ENCODE data around the gene SENP7.
"Not testable (repeated sequence)": the region's sequence is repeated elsewhere in the genome, so short reads cannot be mapped to it uniquely, and the experiment has no call there.

Gene SENP7

DNA sequence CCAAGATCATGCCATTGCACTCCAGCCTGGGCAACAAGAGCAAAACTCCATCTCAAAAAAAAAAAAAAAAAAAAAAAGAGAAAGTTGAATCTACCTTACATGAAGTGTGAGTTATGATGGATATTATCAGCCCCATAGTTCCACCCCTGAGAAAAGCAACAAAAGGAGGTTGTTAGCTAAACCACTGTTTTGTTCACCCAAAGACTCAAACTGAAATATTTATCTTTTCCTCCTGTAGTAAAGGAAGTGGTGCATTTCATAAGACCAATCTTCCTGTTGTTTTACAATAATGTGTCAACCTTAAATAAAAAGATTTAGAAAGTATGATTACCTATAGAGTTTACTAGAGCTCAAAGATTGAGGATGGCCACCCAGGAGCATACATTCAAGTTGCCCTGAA, 29.9 kb upstream of the SENP7 start:
- no peaks in the 10 kb centered on the region for H3K36me3 ChIP-seq (ENCODE audit: control insufficient read depth in 1 of 2, insufficient read depth in 2 of 2, low read length in 2 of 2)
- no peak overlapping the region for H3K14ac ChIP-seq (ENCODE audit: low read length)
- no peak overlapping the region for H2BK5ac ChIP-seq (ENCODE audit: low read depth, low read length, poor library complexity)
- H3K79me2 ChIP-seq (ENCODE audit: control insufficient read depth, insufficient read depth, low read length, poor library complexity): no peaks in the 10 kb centered on the region
- no peaks in the 10 kb centered on the region for H3K27me3 ChIP-seq (ENCODE audit: insufficient read depth, low read length)
- no peak overlapping the region for H2BK120ac ChIP-seq (ENCODE audit: insufficient read depth, low read length, poor library complexity)
- no peak for DNase-seq
- no peak overlapping the region for H3K27ac ChIP-seq (ENCODE audit: low read depth, low read length)
- H2BK12ac ChIP-seq (ENCODE audit: low read length): no peak overlapping the region
- H3K4me1 ChIP-seq (ENCODE audit: control insufficient read depth in 1 of 2, insufficient read depth in 2 of 2, low read length in 2 of 2): no peaks in the 10 kb centered on the region
- no peak overlapping the region for H4K12ac ChIP-seq (ENCODE audit: low read depth, low read length)
- no peak overlapping the region for H3K4me3 ChIP-seq (ENCODE audit: low read depth, low read length)
- no peak overlapping the region for H2AFZ ChIP-seq (ENCODE audit: insufficient read depth, low read length, poor library complexity)
- no peak overlapping the region for H3K4me2 ChIP-seq (ENCODE audit: low read length)
- no peak overlapping the region for H4K8ac ChIP-seq (ENCODE audit: low read depth, low read length)
- H3K79me1 ChIP-seq (ENCODE audit: low read length): no peaks in the 10 kb centered on the region
- no peak overlapping the region for H3K4ac ChIP-seq (ENCODE audit: low read depth, low read length)
- H3K23ac ChIP-seq (ENCODE audit: low read length): no peak overlapping the region
- no peak overlapping the region for H4K91ac ChIP-seq (ENCODE audit: low read depth, low read length)
- no peak overlapping the region for H3K18ac ChIP-seq (ENCODE audit: low read length)
- no peak overlapping the region for H2AK5ac ChIP-seq (ENCODE audit: low read length)
- no peak overlapping the region for H3K9ac ChIP-seq (ENCODE audit: low read length)
- H3K9me3 ChIP-seq (ENCODE audit: insufficient read depth, low read depth, low read length): peaks cover 2% of the 10 kb centered on the region

DNA sequence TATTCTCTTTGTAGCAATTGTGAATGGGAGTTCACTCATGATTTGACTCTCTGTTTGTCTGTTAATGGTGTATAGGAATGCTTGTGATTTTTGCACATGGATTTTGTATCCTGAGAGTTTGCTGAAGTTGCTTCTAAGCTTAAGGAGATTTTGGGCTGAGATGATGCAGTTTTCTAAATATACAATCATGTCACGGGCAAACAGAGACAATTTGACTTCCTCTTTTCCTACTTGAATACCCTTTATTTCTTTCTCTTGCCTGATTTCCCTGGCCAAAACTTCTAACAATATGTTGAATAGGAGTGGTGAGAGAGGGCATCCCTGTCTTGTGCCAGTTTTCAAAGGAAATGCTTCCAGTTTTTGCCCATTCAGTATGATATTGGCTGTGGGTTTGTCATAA, 23.9 kb upstream of the SENP7 start:
- H4K91ac ChIP-seq (ENCODE audit: low read depth, low read length); H3K23ac ChIP-seq (ENCODE audit: low read length); H2AFZ ChIP-seq (ENCODE audit: insufficient read depth, low read length, poor library complexity); H4K8ac ChIP-seq (ENCODE audit: low read depth, low read length); H2BK120ac ChIP-seq (ENCODE audit: insufficient read depth, low read length, poor library complexity); H3K79me2 ChIP-seq (ENCODE audit: control insufficient read depth, insufficient read depth, low read length, poor library complexity); H3K18ac ChIP-seq (ENCODE audit: low read length); H3K27ac ChIP-seq (ENCODE audit: low read depth, low read length); H2BK5ac ChIP-seq (ENCODE audit: low read depth, low read length, poor library complexity); H2BK12ac ChIP-seq (ENCODE audit: low read length); DNase-seq; H3K9ac ChIP-seq (ENCODE audit: low read length); H3K14ac ChIP-seq (ENCODE audit: low read length); H3K4ac ChIP-seq (ENCODE audit: low read depth, low read length); H2AK5ac ChIP-seq (ENCODE audit: low read length); H3K4me2 ChIP-seq (ENCODE audit: low read length); H3K27me3 ChIP-seq (ENCODE audit: insufficient read depth, low read length); H3K36me3 ChIP-seq (ENCODE audit: control insufficient read depth in 1 of 2, insufficient read depth in 2 of 2, low read length in 2 of 2); H4K12ac ChIP-seq (ENCODE audit: low read depth, low read length); H3K79me1 ChIP-seq (ENCODE audit: low read length); H3K9me3 ChIP-seq (ENCODE audit: insufficient read depth, low read depth, low read length); H3K4me3 ChIP-seq (ENCODE audit: low read depth, low read length): not testable (repeated sequence)
- WGBS (ENCODE audit: extremely low coverage, insufficient coverage, insufficient read length): no CpG with 5 or more reads among the region's 1 CpG
- peaks cover 7 to 11% of the 10 kb centered on the region in 2 experiments for H3K4me1 ChIP-seq (ENCODE audit: control insufficient read depth in 1 of 2, insufficient read depth in 2 of 2, low read length in 2 of 2)

DNA sequence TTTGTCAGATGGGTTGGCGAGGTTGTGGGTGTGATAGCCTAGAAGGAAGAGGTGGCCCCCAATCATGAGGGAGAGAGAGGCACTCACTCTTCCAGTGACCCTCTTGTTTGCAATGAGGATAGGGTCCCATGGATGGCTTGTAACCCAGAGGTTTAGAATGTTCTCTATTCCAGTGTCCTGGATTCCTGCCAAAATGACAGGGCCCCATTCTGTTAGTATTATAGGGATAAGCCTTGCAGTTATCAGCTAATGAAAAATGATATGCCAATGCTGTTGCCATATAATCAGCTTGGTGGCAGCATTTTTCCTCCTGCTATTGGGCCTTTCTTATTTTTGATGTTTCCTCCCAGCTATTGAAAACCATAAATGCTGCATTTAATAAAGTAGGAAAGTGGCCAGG, 23.3 kb upstream of the SENP7 start:
- no peak overlapping the region for H3K23ac ChIP-seq (ENCODE audit: low read length)
- no peak overlapping the region for H3K4ac ChIP-seq (ENCODE audit: low read depth, low read length)
- H3K79me1 ChIP-seq (ENCODE audit: low read length): peaks cover 4% of the 10 kb centered on the region
- H4K12ac ChIP-seq (ENCODE audit: low read depth, low read length): no peak overlapping the region
- peaks cover 7 to 11% of the 10 kb centered on the region in 2 experiments for H3K4me1 ChIP-seq (ENCODE audit: control insufficient read depth in 1 of 2, insufficient read depth in 2 of 2, low read length in 2 of 2)
- H3K27ac ChIP-seq (ENCODE audit: low read depth, low read length): no peak overlapping the region
- H3K9me3 ChIP-seq (ENCODE audit: insufficient read depth, low read depth, low read length): peaks cover 2% of the 10 kb centered on the region
- no CpG with 5 or more reads among the region's 1 CpG for WGBS (ENCODE audit: extremely low coverage, insufficient coverage, insufficient read length)
- no peaks in the 10 kb centered on the region for H3K27me3 ChIP-seq (ENCODE audit: insufficient read depth, low read length)
- no peak for DNase-seq
- H2AFZ ChIP-seq (ENCODE audit: insufficient read depth, low read length, poor library complexity): no peak overlapping the region
- no peak overlapping the region for H3K9ac ChIP-seq (ENCODE audit: low read length)
- H3K18ac ChIP-seq (ENCODE audit: low read length): no peak overlapping the region
- H2BK120ac ChIP-seq (ENCODE audit: insufficient read depth, low read length, poor library complexity): no peak overlapping the region
- no peak overlapping the region for H3K14ac ChIP-seq (ENCODE audit: low read length)
- no peaks in the 10 kb centered on the region for H3K79me2 ChIP-seq (ENCODE audit: control insufficient read depth, insufficient read depth, low read length, poor library complexity)
- H2AK5ac ChIP-seq (ENCODE audit: low read length): no peak overlapping the region
- no peak overlapping the region for H3K4me3 ChIP-seq (ENCODE audit: low read depth, low read length)
- H2BK5ac ChIP-seq (ENCODE audit: low read depth, low read length, poor library complexity): no peak overlapping the region
- H4K8ac ChIP-seq (ENCODE audit: low read depth, low read length): no peak overlapping the region
- H2BK12ac ChIP-seq (ENCODE audit: low read length): no peak overlapping the region
- H3K4me2 ChIP-seq (ENCODE audit: low read length): no peak overlapping the region
- no peaks in the 10 kb centered on the region for H3K36me3 ChIP-seq (ENCODE audit: control insufficient read depth in 1 of 2, insufficient read depth in 2 of 2, low read length in 2 of 2)
- H4K91ac ChIP-seq (ENCODE audit: low read depth, low read length): no peak overlapping the region

DNA sequence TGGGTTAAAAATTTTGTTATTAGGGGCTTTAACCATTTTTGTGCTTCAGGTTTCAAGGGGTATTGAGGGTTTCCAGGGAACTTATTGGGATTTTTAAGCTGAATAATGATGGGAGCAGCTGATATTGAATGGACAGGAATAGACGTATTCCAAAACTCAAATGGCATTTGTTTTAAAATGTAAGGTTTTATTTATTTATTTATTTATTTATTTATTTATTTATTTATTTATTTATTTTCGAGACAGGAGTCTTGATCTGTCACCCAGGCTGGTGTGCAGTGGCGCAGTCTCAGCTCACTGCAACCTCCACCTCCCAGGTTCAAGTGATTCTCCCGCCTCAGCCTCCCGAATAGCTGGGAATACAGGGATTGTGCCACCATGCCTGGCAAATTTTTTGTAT, 22.2 kb upstream of the SENP7 start:
- no peak overlapping the region for H2BK120ac ChIP-seq (ENCODE audit: insufficient read depth, low read length, poor library complexity)
- no peak overlapping the region for H2AFZ ChIP-seq (ENCODE audit: insufficient read depth, low read length, poor library complexity)
- no peak for DNase-seq
- H3K4me2 ChIP-seq (ENCODE audit: low read length): no peak overlapping the region
- no peaks in the 10 kb centered on the region for H3K79me2 ChIP-seq (ENCODE audit: control insufficient read depth, insufficient read depth, low read length, poor library complexity)
- peaks cover 4% of the 10 kb centered on the region for H3K79me1 ChIP-seq (ENCODE audit: low read length)
- H3K23ac ChIP-seq (ENCODE audit: low read length): no peak overlapping the region
- H4K8ac ChIP-seq (ENCODE audit: low read depth, low read length): no peak overlapping the region
- H3K9ac ChIP-seq (ENCODE audit: low read length): no peak overlapping the region
- H4K12ac ChIP-seq (ENCODE audit: low read depth, low read length): no peak overlapping the region
- no peak overlapping the region for H3K4ac ChIP-seq (ENCODE audit: low read depth, low read length)
- no peaks in the 10 kb centered on the region for H3K9me3 ChIP-seq (ENCODE audit: insufficient read depth, low read depth, low read length)
- H3K4me3 ChIP-seq (ENCODE audit: low read depth, low read length): no peak overlapping the region
- H4K91ac ChIP-seq (ENCODE audit: low read depth, low read length): no peak overlapping the region
- no peak overlapping the region for H2BK5ac ChIP-seq (ENCODE audit: low read depth, low read length, poor library complexity)
- H3K14ac ChIP-seq (ENCODE audit: low read length): no peak overlapping the region
- H2BK12ac ChIP-seq (ENCODE audit: low read length): no peak overlapping the region
- H3K36me3 ChIP-seq (ENCODE audit: control insufficient read depth in 1 of 2, insufficient read depth in 2 of 2, low read length in 2 of 2): no peaks in the 10 kb centered on the region
- H3K4me1 ChIP-seq (ENCODE audit: control insufficient read depth in 1 of 2, insufficient read depth in 2 of 2, low read length in 2 of 2): peaks cover 7 to 11% of the 10 kb centered on the region in 2 experiments
- no CpG with 5 or more reads among the region's 5 CpGs for WGBS (ENCODE audit: extremely low coverage, insufficient coverage, insufficient read length)
- H2AK5ac ChIP-seq (ENCODE audit: low read length): no peak overlapping the region
- no peak overlapping the region for H3K27ac ChIP-seq (ENCODE audit: low read depth, low read length)
- H3K18ac ChIP-seq (ENCODE audit: low read length): no peak overlapping the region
- no peaks in the 10 kb centered on the region for H3K27me3 ChIP-seq (ENCODE audit: insufficient read depth, low read length)
